ENCODE measurements around the gene NPLOC4.
A peak's percentile ranks its signal among the peaks of the same experiment; 100 is the strongest.

The NPLOC4 gene

GRCh38 chr17:81636505-81637288, at the start of gene NPLOC4, which contains the start of gene TSPAN10:
Gene NPLOC4, minus strand, starts transcription at chr17:81637112. Its CDS starts 182 bp downstream, at chr17:81636930.
Gene TSPAN10, plus strand, starts transcription at chr17:81637196. Its CDS starts 5,217 bp downstream, at chr17:81642413.
- no peak for DNase-seq (ENCODE audit: low read depth)

GRCh38 chr17:81686614-81687013, 49.7 kb upstream of the NPLOC4 start:
- H3K4me3 ChIP-seq (ENCODE audit: low read length), result no peak overlapping the region
- no peak for DNase-seq (ENCODE audit: low read depth)
- TF ChIP-seq CTCF (conservative IDR thresholded peaks at IDR 0.05; ENCODE audit: low read depth, low read length), result no peak

More at GRCh38 chr17:81636505-81637288, at the start of gene NPLOC4, which contains the start of gene TSPAN10:
- TF ChIP-seq CTCF (conservative IDR thresholded peaks at IDR 0.05; ENCODE audit: low read depth, low read length), result no peak
- peak within 1 kb of the TSS; percentile 94 for H3K4me3 ChIP-seq (ENCODE audit: low read length)

GRCh38 chr17:81685108-81685507, 48.2 kb upstream of the NPLOC4 start:
- no peak for DNase-seq (ENCODE audit: low read depth)
- H3K4me3 ChIP-seq (ENCODE audit: low read length), result peak overlapping the region; percentile 90
- no peak for TF ChIP-seq CTCF (conservative IDR thresholded peaks at IDR 0.05; ENCODE audit: low read depth, low read length)

- DNase-seq (ENCODE audit: low read depth), result no peak
- H3K4me3 ChIP-seq (ENCODE audit: low read length), result peak overlapping the region; percentile 90
- TF ChIP-seq CTCF (conservative IDR thresholded peaks at IDR 0.05; ENCODE audit: low read depth, low read length), result no peak
Observed at GRCh38 chr17:81684442-81684911, 47.6 kb upstream of the NPLOC4 start.

- no peak for TF ChIP-seq CTCF (conservative IDR thresholded peaks at IDR 0.05; ENCODE audit: low read depth, low read length)
- H3K4me3 ChIP-seq (ENCODE audit: low read length), result peak within 1 kb of the TSS; percentile 90
- DNase-seq (ENCODE audit: low read depth), result peak; percentile 93
Observed at GRCh38 chr17:81683584-81684441, 46.9 kb upstream of the NPLOC4 start, which contains the start of the genes ARL16 and HGS. Gene ARL16, minus strand, starts transcription at chr17:81683797. Its CDS starts 44 bp downstream, at chr17:81683753. Gene HGS, plus strand, starts transcription at chr17:81684011. Its CDS starts 56 bp downstream, at chr17:81684067.

- TF ChIP-seq CTCF (conservative IDR thresholded peaks at IDR 0.05; ENCODE audit: low read depth, low read length), result no peak
Observed at GRCh38 chr17:81683208-81683583, 46.3 kb upstream of the NPLOC4 start.

More at GRCh38 chr17:81683208-81683583, 46.3 kb upstream of the NPLOC4 start:
- DNase-seq (ENCODE audit: low read depth), result no peak
- H3K4me3 ChIP-seq (ENCODE audit: low read length), result peak overlapping the region; percentile 90

All from retinal pigment epithelial cell (primary cell).